DMS 273 treated with DMSO at 0.1 percent for 48 hours (cell line): ENCODE measurements around the gene ARHGAP8.
"Not testable (repeated sequence)": the region's sequence is repeated elsewhere in the genome, so short reads cannot be mapped to it uniquely, and the experiment has no call there.

ENCODE experiments used
- DNase-seq: peaks from one replicate; lab custom pipeline; 2025; lab: John Stamatoyannopoulos, UW

ARHGAP8 gene

GRCh38 chr22:44739666-44740065, 12.7 kb upstream of the ARHGAP8 start:
- not testable (repeated sequence) for DNase-seq

DNA sequence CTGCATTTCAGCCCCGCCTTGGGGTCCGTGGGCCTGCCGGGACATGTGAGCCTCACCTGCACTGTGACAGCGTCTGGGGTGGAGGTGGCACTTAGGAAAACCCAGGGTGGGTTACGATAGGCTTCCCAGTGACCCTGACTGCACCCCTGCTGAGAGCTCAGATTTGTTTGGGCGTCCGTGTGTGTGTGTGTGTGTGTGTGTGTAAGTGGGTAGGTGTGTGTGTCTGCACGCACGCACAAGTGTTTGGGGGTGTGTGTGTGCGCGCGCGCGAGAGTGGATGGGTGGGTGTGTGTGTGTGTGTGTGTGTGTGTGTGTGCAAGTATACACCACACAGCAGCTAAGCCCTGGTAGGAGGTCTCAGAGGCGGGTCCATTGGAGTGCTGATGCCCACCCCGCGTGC, 12.1 kb upstream of the ARHGAP8 start:
- DNase-seq = no peak

DNA sequence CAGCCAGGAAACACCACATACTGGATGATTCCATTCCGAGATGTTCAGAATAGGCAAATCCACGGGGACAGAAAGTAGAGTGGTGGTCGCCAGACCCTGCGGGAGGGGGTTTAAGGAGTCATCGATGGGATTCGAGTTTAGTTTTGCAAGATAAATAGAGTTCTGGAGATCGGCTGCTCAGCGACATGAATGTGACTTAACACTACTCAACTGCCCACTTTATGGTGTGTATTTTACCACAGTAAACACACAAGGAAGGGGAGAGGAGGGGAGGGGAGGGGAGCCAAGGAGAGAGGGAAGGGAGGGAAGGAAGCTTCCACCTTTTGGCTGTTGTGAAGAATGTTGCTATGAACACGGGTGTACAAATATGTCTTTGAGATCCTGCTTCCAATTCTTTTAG, 10.4 kb upstream of the ARHGAP8 start:
- no peak for DNase-seq

- DNase-seq = no peak
These were observed 9.1 kb upstream of the ARHGAP8 start for GRCh38 chr22:44743247-44743646.

- no peak for DNase-seq
These were observed 8.6 kb upstream of the ARHGAP8 start for GRCh38 chr22:44743804-44744211.

DNA sequence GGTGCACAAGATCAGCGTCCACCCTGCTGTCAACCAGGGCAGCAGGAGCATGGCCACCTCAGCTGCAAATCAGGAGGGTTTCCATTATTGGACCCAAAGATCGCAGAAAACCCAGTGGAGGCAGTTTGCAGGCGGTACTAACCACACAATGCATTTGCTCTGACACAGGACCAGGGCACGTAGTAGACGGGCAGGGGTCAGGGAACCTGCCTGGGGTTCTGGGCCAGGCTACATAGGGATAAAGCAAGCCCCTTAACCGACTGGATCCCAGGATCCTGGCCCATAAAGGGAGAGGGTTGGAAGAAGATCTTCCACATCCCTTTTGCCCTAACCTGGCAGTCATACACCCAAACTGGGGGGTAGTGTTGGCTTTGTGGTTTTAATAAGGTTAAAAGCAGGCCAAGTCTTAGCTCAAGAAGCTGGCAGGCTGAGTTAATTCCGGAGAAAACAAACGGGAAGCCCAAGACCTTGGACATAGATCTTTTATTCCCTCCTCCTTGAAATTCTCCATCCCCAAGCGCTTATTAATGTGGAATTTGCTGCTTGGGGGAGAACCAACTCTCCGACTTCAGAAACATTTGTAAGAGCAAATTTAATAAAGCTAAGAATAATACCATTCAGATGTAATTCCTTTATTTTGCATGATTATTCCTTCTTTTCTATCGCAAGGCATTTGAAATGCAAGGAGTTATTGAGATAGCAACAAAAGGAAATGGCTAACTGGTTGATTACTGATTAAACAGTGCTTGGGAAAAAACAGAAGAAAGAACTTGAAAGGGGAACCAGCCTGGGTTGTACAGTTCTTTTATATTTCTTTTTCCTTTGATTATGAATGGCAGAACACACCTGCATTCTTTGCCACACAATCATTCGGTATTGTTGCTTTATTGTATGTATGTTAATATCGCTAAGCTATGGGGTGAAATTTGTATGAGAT, 6.3 kb upstream of the ARHGAP8 start:
- DNase-seq = no peak

- DNase-seq = not testable (repeated sequence)
These were observed 4.6 kb upstream of the ARHGAP8 start for GRCh38 chr22:44747784-44748127.

DNA sequence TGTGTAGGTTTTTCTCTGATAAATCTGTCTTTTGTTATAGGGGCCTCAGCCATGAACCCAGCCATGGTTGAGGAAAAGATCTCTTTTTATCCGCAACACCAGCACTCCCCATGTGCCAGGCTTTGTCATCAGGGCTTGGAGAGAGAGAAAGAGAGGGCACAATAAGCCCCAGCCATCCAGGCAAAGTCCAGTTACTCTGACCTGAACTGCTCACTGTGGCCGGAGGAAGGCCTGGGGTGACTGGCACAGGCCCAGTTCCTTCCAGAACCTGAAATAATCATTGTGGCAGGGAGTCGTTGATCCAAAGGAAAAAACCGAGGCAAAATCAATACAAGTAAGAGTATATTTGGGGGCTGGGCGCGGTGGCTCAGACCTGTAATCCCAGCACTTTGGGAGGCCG, 3.9 kb upstream of the ARHGAP8 start:
- no peak for DNase-seq

DNA sequence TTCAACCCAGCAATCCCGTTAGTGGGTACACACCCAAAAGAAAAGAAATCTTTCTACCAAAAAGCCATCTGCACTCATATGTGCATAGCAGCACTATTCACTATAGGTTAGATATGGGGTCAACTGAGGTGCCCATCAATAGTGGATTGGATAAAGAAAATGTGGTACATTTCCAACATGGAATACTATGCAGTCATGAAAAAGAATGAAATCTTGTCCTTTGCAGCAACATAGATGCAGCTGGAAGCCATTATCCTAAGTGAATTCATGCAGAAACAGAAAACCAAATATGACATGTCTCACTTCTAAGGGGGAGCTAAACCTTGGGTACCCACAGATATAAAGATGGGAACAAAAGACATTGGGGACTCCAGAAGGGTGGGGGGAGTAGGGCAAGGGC, 1.9 kb upstream of the ARHGAP8 start:
- no peak for DNase-seq

- no peak for DNase-seq
These were observed 1.0 kb downstream of the ARHGAP8 start for GRCh38 chr22:44753189-44754042.

GRCh38 chr22:44754998-44755397, 2.6 kb downstream of the ARHGAP8 start:
- DNase-seq = no peak

DNA sequence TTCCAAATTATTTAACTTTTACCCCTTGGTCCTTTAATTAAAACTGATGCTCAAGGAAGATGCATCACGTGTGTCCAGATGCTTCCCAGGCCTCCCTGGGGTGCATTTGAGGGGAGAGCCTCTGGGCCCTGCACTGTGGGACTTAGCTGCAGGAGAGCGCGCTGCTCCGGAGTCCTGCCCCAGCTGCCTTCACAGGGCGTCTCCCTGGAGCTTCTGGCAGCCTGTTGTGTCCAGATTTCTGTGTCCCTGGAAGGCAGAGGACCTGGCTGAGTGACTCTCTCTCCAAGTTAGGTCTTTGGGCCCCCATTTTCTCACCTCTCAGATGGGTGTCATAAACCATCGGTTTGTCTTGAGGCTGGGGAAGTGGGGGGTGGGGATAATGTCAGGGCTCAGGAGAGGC, 3.0 kb downstream of the ARHGAP8 start:
- DNase-seq = no peak

GRCh38 chr22:44755956-44756361, 3.6 kb downstream of the ARHGAP8 start:
- DNase-seq = no peak

- DNase-seq = no peak
These were observed 6.1 kb downstream of the ARHGAP8 start for GRCh38 chr22:44758344-44758973.

GRCh38 chr22:44759001-44759400, 6.6 kb downstream of the ARHGAP8 start:
- no peak for DNase-seq

GRCh38 chr22:44759430-44760310, 7.3 kb downstream of the ARHGAP8 start:
- no peak for DNase-seq

DNA sequence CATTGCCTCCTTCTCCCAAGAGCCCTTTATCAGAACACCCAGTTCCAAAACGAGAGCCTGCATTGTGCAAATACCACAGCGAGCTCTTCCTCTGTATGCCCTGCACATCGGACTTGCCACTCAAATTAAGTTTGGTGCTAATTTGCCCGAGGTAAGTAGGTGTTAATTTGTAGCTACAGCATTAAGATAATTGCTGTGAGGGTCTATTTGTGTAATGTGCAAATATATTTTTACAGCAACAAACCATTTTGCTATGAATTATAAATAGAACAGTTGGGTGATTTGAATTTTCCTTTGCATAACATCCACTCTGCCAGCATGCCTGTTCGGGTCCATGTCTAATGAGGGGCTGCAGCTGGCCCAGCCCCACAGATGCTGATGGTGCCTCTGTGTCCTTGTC, 8.1 kb downstream of the ARHGAP8 start:
- DNase-seq = no peak

DNA sequence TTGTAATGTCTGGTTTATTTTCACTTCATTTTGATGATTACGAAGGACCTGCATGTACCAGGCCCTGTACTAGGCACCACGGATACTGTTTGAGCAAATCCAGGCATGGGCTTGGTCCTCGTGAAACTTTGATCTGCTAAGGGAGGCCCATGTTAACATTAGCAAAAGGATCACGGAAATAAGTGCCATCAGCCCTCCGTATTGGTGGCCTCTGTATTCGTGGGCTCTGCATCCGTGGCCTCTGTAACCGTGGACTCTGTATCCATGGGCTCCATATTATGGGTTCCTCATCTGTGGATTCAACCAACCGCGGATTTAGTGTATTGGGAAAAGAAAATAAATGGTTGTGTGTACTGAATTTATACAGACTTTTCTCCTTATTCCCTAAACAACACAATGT, 8.7 kb downstream of the ARHGAP8 start:
- no peak for DNase-seq

DNA sequence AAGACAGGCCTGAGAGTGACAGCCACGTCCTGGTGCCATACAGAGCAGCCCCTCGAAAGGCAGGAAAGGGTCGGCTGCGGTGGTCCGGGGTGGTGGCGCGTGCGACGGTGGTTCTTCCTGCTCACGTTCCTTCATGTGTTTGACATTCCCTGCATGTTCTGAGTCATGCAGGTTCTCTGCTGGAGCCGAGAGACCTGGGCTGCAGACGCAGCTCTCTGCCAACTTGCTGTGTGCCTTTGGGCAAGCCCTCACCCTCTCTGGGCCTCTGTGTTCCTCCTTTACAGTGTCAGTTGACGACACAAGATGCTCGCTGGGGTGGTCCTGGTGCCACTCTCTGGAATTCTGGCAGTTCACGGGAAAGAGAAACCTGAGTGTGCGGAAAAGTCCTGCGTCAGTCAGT, 12.0 kb downstream of the ARHGAP8 start:
- DNase-seq = no peak

DNA sequence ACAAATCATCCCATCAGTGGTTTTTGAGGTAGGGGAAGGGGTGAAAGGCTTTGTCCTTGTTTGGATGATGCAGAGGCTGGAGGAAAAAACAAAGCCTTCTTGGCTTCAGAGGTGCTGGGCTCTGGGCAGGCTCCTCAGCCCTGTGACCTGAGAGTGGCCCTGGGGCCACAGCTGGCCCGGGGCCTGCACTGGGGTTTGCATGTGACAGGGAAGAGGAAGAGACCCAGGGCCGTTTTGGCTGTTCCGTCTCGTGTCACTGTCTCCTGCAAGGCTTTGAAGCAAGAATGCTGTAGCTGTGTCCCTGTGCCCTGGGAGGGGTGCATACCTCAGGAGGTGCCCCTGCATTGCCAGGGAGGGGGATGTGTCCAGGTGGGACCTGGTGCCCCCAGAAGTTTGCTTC, 12.6 kb downstream of the ARHGAP8 start:
- no peak for DNase-seq

DNA sequence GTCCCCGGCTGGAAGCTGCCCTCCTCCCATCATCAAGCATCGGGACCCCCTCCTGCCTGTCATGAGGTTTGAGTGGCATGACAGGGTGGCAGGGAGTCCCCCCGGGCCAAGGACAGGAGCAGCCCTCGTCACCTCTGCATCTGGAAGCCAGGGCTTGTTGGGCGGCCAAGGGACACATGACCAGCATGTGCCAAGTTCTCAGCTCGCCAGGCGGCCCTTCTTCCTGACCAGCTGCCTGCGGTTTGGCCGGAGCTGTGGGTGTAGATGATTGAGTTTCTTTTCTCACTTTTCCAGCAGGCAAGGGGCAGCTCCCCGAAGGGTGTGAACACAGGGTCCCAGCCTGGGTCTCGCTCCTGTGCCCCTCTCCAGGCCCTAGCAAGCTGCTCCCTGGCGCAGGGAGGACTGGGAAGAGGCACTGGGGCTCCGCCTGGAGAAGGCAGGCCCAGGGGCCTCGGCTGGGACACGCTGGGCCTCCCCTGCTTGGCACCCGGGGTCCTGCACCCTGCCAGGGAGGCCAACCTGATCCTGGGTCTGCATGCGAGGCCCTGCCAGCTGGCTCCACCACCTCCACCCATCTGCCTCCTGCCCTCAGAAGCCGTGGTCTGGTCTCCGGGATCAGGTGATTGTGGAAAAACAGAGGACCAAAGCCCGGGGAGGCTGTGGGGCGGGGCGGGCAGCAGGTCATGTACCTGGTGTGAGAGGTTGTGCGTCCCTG, 13.4 kb downstream of the ARHGAP8 start:
- no peak for DNase-seq
